Measurements from ENCODE around the gene DDIAS.
"Not testable (repeated sequence)": the region's sequence is repeated elsewhere in the genome, so short reads cannot be mapped to it uniquely, and the experiment has no call there.

Gene DDIAS

GRCh38 chr11:82970507-82971083 lies 69.1 kb downstream of the DDIAS start:
- not testable (repeated sequence) for DNase-seq (ENCODE audit: low read depth, low spot score)

GRCh38 chr11:82971519-82971946 lies 70.0 kb downstream of the DDIAS start:
- DNase-seq (ENCODE audit: low read depth, low spot score), result not testable (repeated sequence)

GRCh38 chr11:82972103-82972502 lies 70.6 kb downstream of the DDIAS start:
- no peak for DNase-seq (ENCODE audit: low read depth, low spot score)

GRCh38 chr11:82974135-82974534 lies 72.6 kb downstream of the DDIAS start:
- DNase-seq (ENCODE audit: low read depth, low spot score), result no peak

GRCh38 chr11:82974851-82975250 lies 73.3 kb downstream of the DDIAS start:
- no peak for DNase-seq (ENCODE audit: low read depth, low spot score)

- no peak for DNase-seq (ENCODE audit: low read depth, low spot score)
Observed at GRCh38 chr11:82975882-82976281, 74.3 kb downstream of the DDIAS start.

GRCh38 chr11:82976786-82977185 lies 75.2 kb downstream of the DDIAS start:
- DNase-seq (ENCODE audit: low read depth, low spot score), result no peak

GRCh38 chr11:82978422-82979099 lies 77.0 kb downstream of the DDIAS start:
- peak; percentile 73 for DNase-seq (ENCODE audit: low read depth, low spot score)

- no peak for DNase-seq (ENCODE audit: low read depth, low spot score)
Observed at GRCh38 chr11:82979824-82980223, 78.3 kb downstream of the DDIAS start.

- DNase-seq (ENCODE audit: low read depth, low spot score), result peak; percentile 71
Observed at GRCh38 chr11:82980292-82980691, 78.8 kb downstream of the DDIAS start.

GRCh38 chr11:82980947-82981346 lies 79.4 kb downstream of the DDIAS start:
- DNase-seq (ENCODE audit: low read depth, low spot score), result no peak

GRCh38 chr11:82981852-82982251 lies 80.3 kb downstream of the DDIAS start:
- DNase-seq (ENCODE audit: low read depth, low spot score), result no peak

All from astrocyte of the hippocampus (primary cell).